HepG2 (cell line): ENCODE measurements around the gene SHC1. TPM values are rescaled to one million over a fixed set of nuclear protein-coding genes. Genes with fewer than 3 reads are reported as not detected.
A peak's percentile ranks its signal among the peaks of the same experiment; 100 is the strongest.

ENCODE experiments used
- ARID5B ChIP-seq: IDR thresholded peaks from 2 replicates; pipeline ENCODE4 v1.4.0; 2020; ENCODE audit warnings: mild to moderate bottlenecking, missing genetic modification reagents
- HNRNPLL ChIP-seq: fragments of 200-400 bp; formaldehyde crosslinking; IDR thresholded peaks from 2 replicates; pipeline ENCODE4 v1.6.1; 2017; ENCODE audit warnings: mild to moderate bottlenecking, low read depth, low read length; ENCODE audit not compliant: poor library complexity, severe bottlenecking
- PAF1 ChIP-seq: IDR thresholded peaks from 2 replicates; pipeline ENCODE4 v1.6.1; 2016; ENCODE audit warnings: missing genetic modification reagents, missing compliant biosample characterization
- SOX5 ChIP-seq: IDR thresholded peaks from 2 replicates; pipeline ENCODE4 v1.6.1; 2016; ENCODE audit warnings: borderline replicate concordance
- ZBTB33 ChIP-seq: sonication (generic); formaldehyde crosslinking; IDR thresholded peaks from 2 replicates; pipeline ENCODE4 v1.4.0; 2020; ENCODE audit warnings: missing genetic modification reagents
- ZFY ChIP-seq: sonication (generic); formaldehyde crosslinking; IDR thresholded peaks from 2 replicates; pipeline ENCODE4 v1.4.0; 2020; ENCODE audit warnings: missing genetic modification reagents
- polyA plus RNA-seq, 8 experiments: library from polyadenylated mRNA; depleted of rRNA in 3 of 8; stranded (reverse) in 7 of 8; unstranded in 1 of 8; fragments of >200 nt; fragmentation: Illumina TruSeq in 4 of 8; extraction: Trizol in 4 of 8; gene quantifications; 2 replicates each; pipeline versions ENCODE4 v1.2.1 to v1.2.3, GENCODE V29; 2011 to 2016; ENCODE audit warnings: low read depth in 4 of 8, missing spikeins in 1 of 8, mixed read lengths in 1 of 8; ENCODE audit not compliant: insufficient read depth in 1 of 8
- total RNA-seq, 5 experiments: library from RNA; depleted of rRNA; stranded (reverse); fragments of >200 nt; fragmentation: Illumina TruSeq; extraction: Trizol; gene quantifications; 2 replicates each; pipeline ENCODE4 v1.2.3, GENCODE V29; 2016; ENCODE audit warnings: low read depth in 1 of 5
- TF ChIP-seq, protein P1 (sequence below): sonication (generic); formaldehyde crosslinking; IDR thresholded peaks from 2 replicates; pipeline ENCODE4 v1.5.0; 2020; ENCODE audit warnings: mild to moderate bottlenecking, missing genetic modification reagents, borderline replicate concordance
- TF ChIP-seq, protein P2 (sequence below): sonication (generic); formaldehyde crosslinking; IDR thresholded peaks from 2 replicates; pipeline ENCODE4 v1.5.0; 2020; ENCODE audit warnings: missing genetic modification reagents
- TF ChIP-seq, protein P3 (sequence below): sonication (generic); formaldehyde crosslinking; IDR thresholded peaks from 2 replicates; pipeline ENCODE4 v1.8.1; 2023; ENCODE audit warnings: mild to moderate bottlenecking, inconsistent platforms, moderate library complexity, missing genetic modification reagents, borderline replicate concordance

The SHC1 gene
- total and polyA plus RNA-seq, 2 of the 13 experiments (the other 11 are each of a cell fraction or from before 2014, with no cell fraction given) = 52.0 to 137 TPM

GRCh38 chr1:154961207-154962155 is 9.1 kb downstream of the SHC1 start, which contains the start of gene PYGO2 (continued):
- TF ChIP-seq, protein P1, sequence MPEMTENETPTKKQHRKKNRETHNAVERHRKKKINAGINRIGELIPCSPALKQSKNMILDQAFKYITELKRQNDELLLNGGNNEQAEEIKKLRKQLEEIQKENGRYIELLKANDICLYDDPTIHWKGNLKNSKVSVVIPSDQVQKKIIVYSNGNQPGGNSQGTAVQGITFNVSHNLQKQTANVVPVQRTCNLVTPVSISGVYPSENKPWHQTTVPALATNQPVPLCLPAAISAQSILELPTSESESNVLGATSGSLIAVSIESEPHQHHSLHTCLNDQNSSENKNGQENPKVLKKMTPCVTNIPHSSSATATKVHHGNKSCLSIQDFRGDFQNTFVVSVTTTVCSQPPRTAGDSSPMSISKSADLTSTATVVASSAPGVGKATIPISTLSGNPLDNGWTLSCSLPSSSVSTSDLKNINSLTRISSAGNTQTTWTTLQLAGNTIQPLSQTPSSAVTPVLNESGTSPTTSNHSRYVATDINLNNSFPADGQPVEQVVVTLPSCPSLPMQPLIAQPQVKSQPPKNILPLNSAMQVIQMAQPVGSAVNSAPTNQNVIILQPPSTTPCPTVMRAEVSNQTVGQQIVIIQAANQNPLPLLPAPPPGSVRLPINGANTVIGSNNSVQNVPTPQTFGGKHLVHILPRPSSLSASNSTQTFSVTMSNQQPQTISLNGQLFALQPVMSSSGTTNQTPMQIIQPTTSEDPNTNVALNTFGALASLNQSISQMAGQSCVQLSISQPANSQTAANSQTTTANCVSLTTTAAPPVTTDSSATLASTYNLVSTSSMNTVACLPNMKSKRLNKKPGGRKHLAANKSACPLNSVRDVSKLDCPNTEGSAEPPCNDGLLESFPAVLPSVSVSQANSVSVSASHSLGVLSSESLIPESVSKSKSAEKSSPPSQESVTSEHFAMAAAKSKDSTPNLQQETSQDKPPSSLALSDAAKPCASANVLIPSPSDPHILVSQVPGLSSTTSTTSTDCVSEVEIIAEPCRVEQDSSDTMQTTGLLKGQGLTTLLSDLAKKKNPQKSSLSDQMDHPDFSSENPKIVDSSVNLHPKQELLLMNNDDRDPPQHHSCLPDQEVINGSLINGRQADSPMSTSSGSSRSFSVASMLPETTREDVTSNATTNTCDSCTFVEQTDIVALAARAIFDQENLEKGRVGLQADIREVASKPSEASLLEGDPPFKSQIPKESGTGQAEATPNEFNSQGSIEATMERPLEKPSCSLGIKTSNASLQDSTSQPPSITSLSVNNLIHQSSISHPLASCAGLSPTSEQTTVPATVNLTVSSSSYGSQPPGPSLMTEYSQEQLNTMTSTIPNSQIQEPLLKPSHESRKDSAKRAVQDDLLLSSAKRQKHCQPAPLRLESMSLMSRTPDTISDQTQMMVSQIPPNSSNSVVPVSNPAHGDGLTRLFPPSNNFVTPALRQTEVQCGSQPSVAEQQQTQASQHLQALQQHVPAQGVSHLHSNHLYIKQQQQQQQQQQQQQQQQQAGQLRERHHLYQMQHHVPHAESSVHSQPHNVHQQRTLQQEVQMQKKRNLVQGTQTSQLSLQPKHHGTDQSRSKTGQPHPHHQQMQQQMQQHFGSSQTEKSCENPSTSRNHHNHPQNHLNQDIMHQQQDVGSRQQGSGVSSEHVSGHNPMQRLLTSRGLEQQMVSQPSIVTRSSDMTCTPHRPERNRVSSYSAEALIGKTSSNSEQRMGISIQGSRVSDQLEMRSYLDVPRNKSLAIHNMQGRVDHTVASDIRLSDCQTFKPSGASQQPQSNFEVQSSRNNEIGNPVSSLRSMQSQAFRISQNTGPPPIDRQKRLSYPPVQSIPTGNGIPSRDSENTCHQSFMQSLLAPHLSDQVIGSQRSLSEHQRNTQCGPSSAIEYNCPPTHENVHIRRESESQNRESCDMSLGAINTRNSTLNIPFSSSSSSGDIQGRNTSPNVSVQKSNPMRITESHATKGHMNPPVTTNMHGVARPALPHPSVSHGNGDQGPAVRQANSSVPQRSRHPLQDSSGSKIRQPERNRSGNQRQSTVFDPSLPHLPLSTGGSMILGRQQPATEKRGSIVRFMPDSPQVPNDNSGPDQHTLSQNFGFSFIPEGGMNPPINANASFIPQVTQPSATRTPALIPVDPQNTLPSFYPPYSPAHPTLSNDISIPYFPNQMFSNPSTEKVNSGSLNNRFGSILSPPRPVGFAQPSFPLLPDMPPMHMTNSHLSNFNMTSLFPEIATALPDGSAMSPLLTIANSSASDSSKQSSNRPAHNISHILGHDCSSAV = no peak
- TF ChIP-seq, protein P2, sequence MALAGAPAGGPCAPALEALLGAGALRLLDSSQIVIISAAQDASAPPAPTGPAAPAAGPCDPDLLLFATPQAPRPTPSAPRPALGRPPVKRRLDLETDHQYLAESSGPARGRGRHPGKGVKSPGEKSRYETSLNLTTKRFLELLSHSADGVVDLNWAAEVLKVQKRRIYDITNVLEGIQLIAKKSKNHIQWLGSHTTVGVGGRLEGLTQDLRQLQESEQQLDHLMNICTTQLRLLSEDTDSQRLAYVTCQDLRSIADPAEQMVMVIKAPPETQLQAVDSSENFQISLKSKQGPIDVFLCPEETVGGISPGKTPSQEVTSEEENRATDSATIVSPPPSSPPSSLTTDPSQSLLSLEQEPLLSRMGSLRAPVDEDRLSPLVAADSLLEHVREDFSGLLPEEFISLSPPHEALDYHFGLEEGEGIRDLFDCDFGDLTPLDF (CRISPR knock-in tag) = peak; percentile 57
- TF ChIP-seq ZBTB33 (CRISPR knock-in tag) = peak; percentile 40
- TF ChIP-seq, protein P3, sequence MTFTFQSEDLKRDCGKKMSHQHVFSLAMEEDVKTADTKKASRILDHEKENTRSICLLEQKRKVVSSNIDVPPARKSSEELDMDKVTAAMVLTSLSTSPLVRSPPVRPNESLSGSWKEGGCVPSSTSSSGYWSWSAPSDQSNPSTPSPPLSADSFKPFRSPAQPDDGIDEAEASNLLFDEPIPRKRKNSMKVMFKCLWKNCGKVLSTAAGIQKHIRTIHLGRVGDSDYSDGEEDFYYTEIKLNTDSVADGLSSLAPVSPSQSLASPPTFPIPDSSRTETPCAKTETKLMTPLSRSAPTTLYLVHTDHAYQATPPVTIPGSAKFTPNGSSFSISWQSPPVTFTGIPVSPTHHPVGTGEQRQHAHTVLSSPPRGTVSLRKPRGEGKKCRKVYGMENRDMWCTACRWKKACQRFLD = peak; percentile 80; the same call in 1 of the 2 replicates
- TF ChIP-seq PAF1 (CRISPR knock-in tag) = no peak; the same call in 1 of the 2 replicates
- TF ChIP-seq HNRNPLL = peak; percentile 98
- peak; percentile 18; the same call in 1 of the 2 replicates for TF ChIP-seq ARID5B (CRISPR knock-in tag)
- peak; percentile 48; the same call in 1 of the 2 replicates for TF ChIP-seq SOX5 (CRISPR knock-in tag)
- peak; percentile 79 for TF ChIP-seq ZFY (CRISPR knock-in tag)
